Activated T-helper 2 cell treated with anti-CD3 and anti-CD28 coated beads, Interferon-gamma antibody, Interleukin-2, Interleukin-4, amounts not matched to agents 10 μg/mL and 5 μg/mL and 100 μg/mL, durations not matched to agents 14 hours and 24 hours and 36 hours (primary cell): ENCODE data around the gene IGF2BP1. TPM values are rescaled to one million over a fixed set of nuclear protein-coding genes. Genes with fewer than 3 reads are reported as not detected.

Experiments used
- DNase-seq: peaks from one replicate; pipeline ENCODE4 v3.0.0; 2021; ENCODE audit warnings: low spot score
- H3K27ac Mint-ChIP-seq: one replicate; pipeline ENCODE4 v1.8.0; 2021; ENCODE audit warnings: mixed read lengths
- H3K27me3 Mint-ChIP-seq: one replicate; pipeline ENCODE4 v1.8.0; 2021; ENCODE audit warnings: low read depth, mixed read lengths
- H3K36me3 Mint-ChIP-seq: one replicate; pipeline ENCODE4 v1.8.0; 2021; ENCODE audit warnings: low read depth, mixed read lengths
- H3K4me1 Mint-ChIP-seq: one replicate; pipeline ENCODE4 v1.8.0; 2021; ENCODE audit warnings: low read depth, mixed read lengths
- H3K4me3 Mint-ChIP-seq: one replicate; pipeline ENCODE4 v1.8.0; 2021; ENCODE audit warnings: low read depth, mild to moderate bottlenecking, moderate library complexity, mixed read lengths
- H3K9me3 Mint-ChIP-seq: one replicate; pipeline ENCODE4 v1.8.0; 2021; ENCODE audit warnings: mixed read lengths
- intact Hi-C: fragments of 100-400 bp; cut with micrococcal nuclease; formaldehyde crosslinking; loops from one replicate; pipeline ENCODE4 v1.15.1; 2023
- total RNA-seq: library from RNA; stranded (reverse); gene quantifications from 2 replicates; pipeline ENCODE4 v1.2.3, GENCODE V29; 2022

Gene IGF2BP1
- total RNA-seq, 1 donor from 2014 or later: 0.32 TPM

DNA sequence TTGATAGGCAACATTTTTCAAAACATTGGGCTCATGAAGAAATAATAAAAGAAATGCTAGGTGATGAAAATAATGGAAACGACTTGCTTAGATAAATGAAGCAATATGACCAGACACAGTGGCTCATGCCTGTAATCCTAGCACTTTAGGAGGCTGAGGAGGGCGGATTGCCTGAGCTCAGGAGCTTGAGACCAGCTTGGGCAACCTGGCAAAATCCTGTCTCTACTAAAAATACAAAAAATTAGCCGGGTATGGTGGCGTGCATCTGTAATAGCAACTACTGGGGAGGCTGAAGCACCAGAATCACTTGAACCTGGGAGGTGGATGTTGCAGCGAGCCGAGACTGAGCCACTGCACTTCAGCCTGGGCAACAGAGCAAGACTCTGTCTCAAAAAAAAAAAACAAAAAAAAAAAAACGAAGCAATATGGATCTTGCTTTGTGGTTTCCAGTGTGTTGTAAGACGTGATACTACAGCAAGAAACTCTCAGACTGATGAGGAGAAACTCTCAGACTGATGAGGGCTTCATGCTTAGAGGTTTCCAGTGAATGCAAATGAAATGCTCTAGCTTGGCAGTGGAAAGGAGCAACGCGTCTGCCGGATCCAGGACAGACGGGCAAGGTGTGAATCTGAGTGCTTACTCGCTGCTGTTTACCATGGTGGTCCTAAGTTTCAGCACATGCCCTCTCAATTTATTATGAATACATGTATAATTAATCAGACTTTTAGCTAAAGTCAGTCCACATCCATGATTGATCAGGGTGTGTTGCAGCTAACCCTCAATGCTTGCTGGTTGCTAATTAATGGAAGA, 11.5 kb upstream of the IGF2BP1 start:
- DNase-seq: no peak
- no peak overlapping the region for H3K4me3 Mint-ChIP-seq
- peaks cover 17% of the 10 kb centered on the region for H3K27me3 Mint-ChIP-seq
- H3K27ac Mint-ChIP-seq: no peak overlapping the region
- no peaks in the 10 kb centered on the region for H3K36me3 Mint-ChIP-seq
- H3K9me3 Mint-ChIP-seq: peaks cover 4% of the 10 kb centered on the region
- intact Hi-C loops: no loop called here
- H3K4me1 Mint-ChIP-seq: no peaks in the 10 kb centered on the region

DNA sequence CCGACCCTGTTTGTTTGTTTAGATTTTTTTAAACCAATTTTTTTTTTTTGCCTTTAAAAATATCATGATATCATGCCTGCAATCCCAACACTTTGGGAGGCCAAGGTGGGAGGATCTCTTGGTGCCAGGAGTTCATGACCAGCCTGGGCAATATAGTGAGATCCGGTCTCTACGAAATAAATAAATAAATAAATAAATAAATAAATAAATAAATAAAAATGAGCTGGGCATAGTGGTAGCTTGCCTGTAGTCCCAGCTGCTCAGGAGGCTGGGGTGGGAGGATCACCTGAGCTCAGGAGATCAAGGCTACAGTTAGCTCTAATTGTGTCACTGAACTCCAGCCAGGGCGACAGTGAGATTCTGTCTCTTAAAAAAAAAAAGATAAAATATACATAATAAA, 8.1 kb upstream of the IGF2BP1 start:
- intact Hi-C loops: no loop called here
- no peaks in the 10 kb centered on the region for H3K4me1 Mint-ChIP-seq
- no peak overlapping the region for H3K4me3 Mint-ChIP-seq
- H3K36me3 Mint-ChIP-seq: no peaks in the 10 kb centered on the region
- peaks cover 39% of the 10 kb centered on the region for H3K27me3 Mint-ChIP-seq
- DNase-seq: no peak
- no peak overlapping the region for H3K27ac Mint-ChIP-seq
- H3K9me3 Mint-ChIP-seq: no peaks in the 10 kb centered on the region

DNA sequence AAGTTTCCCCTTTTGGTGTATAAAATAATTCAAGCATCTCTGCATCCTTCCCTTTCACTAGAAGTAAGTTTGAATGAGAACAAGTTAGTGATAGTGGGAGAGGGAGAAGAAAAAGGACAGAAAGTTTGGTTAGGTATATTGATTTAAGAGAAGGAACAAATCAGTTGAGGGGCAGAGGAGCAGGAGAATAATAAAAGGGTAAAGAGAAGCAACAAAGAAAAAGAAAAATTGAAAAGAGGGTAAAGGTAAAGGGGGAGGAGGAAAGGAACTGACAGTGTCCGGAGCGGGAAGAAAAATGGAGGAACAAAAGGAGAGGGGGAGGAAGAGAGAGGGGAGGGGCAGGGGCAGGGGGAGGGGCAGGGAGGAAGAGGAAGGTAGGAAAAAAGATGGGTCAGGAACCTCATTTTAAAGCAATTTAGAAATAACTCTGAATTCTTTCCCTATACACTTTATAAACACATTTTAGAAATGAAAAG, 6.3 kb upstream of the IGF2BP1 start:
- DNase-seq: no peak
- intact Hi-C loops: no loop called here
- Mint-ChIP-seq H3K9me3 (no peaks in the 10 kb centered on the region), H3K4me1 (peaks cover 3% of the 10 kb centered on the region), H3K4me3 (no peak overlapping the region), H3K36me3 (no peaks in the 10 kb centered on the region), H3K27ac (no peak overlapping the region), H3K27me3 (peaks cover 52% of the 10 kb centered on the region)

GRCh38 chr17:48992444-48992843, 4.7 kb upstream of the IGF2BP1 start:
- DNase-seq: no peak
- Mint-ChIP-seq H3K4me3 (no peak overlapping the region), H3K36me3 (no peaks in the 10 kb centered on the region), H3K9me3 (no peaks in the 10 kb centered on the region), H3K27ac (no peak overlapping the region), H3K27me3 (peaks cover 63% of the 10 kb centered on the region), H3K4me1 (peaks cover 7% of the 10 kb centered on the region)
- intact Hi-C loops: no loop called here

GRCh38 chr17:48993305-48993704, 3.9 kb upstream of the IGF2BP1 start:
- peaks cover 7% of the 10 kb centered on the region for H3K4me1 Mint-ChIP-seq
- DNase-seq: no peak
- H3K9me3 Mint-ChIP-seq: no peaks in the 10 kb centered on the region
- H3K4me3 Mint-ChIP-seq: no peak overlapping the region
- H3K27me3 Mint-ChIP-seq: peaks cover 66% of the 10 kb centered on the region
- no peaks in the 10 kb centered on the region for H3K36me3 Mint-ChIP-seq
- H3K27ac Mint-ChIP-seq: no peak overlapping the region
- intact Hi-C loops: no loop called here

- intact Hi-C loops: no loop called here
- Mint-ChIP-seq H3K4me1 (peaks cover 9% of the 10 kb centered on the region), H3K27me3 (peaks cover 72% of the 10 kb centered on the region), H3K27ac (no peak overlapping the region), H3K9me3 (no peaks in the 10 kb centered on the region), H3K36me3 (no peaks in the 10 kb centered on the region), H3K4me3 (no peak overlapping the region)
- no peak for DNase-seq
These were observed 3.2 kb upstream of the IGF2BP1 start for GRCh38 chr17:48993951-48994350.

GRCh38 chr17:48994549-48995303, 2.5 kb upstream of the IGF2BP1 start:
- Mint-ChIP-seq H3K36me3 (no peaks in the 10 kb centered on the region), H3K9me3 (no peaks in the 10 kb centered on the region), H3K27ac (no peak overlapping the region), H3K27me3 (peaks cover 80% of the 10 kb centered on the region), H3K4me1 (peaks cover 9% of the 10 kb centered on the region), H3K4me3 (no peak overlapping the region)
- intact Hi-C loops: loop anchor here (5.0 kb wide), 4 partner anchors 242 to 503 kb away; partner anchors contain the start of genes HOXB7 and NGFR
- no peak for DNase-seq

DNA sequence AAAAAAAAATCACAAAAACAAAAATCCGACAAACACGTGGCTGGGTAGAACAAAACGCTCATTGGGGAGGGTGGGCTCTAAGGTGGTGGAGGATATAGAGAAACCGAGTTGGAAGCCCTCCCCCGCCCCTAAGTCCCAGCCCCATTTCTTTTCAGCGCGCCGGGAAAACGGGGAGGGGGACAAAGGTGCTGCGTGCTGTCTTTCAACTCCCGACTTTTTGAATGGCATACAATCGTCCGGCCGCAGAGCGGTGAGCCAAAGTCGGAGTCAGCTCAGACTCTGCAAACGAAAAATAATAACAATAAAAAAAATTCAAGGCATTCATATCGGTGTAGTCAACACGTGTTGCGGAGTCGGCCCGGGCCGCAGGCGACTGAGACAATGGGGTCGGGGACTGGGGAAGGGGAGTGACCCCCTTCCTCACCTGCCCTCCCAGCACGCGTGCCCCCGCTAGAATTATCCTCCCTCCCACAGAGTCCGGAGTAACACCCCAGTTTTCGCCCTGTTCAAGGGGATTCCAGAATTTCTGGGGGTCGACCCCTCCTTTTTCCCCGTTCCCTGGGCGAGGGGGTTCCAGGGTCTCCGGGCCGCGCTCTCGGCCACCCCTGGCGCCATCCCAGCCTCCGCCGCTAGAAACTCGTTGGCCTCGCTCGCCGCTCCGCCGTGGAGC, 1.7 kb upstream of the IGF2BP1 start:
- intact Hi-C loops: loop anchor here (5.0 kb wide), 4 partner anchors 243 to 502 kb away; partner anchors contain the start of genes HOXB7 and NGFR
- peaks cover 9% of the 10 kb centered on the region for H3K4me1 Mint-ChIP-seq

GRCh38 chr17:48995974-48996721, 1.0 kb upstream of the IGF2BP1 start:
- Mint-ChIP-seq H3K27ac (no peak overlapping the region), H3K4me1 (peaks cover 9% of the 10 kb centered on the region), H3K4me3 (peak overlapping the region; percentile 13), H3K36me3 (no peaks in the 10 kb centered on the region), H3K9me3 (no peaks in the 10 kb centered on the region), H3K27me3 (peaks cover 79% of the 10 kb centered on the region)
- intact Hi-C loops: loop anchor here (5.0 kb wide), 4 partner anchors 244 to 501 kb away; partner anchors contain the start of genes HOXB7 and NGFR
- DNase-seq: no peak

More for the DNA sequence above, 1.7 kb upstream of the IGF2BP1 start:
- Mint-ChIP-seq H3K27ac (no peak overlapping the region), H3K36me3 (no peaks in the 10 kb centered on the region), H3K9me3 (no peaks in the 10 kb centered on the region), H3K4me3 (no peak overlapping the region), H3K27me3 (peaks cover 80% of the 10 kb centered on the region)
- DNase-seq: no peak

- Mint-ChIP-seq H3K36me3 (no peaks in the 10 kb centered on the region), H3K27me3 (peaks cover 82% of the 10 kb centered on the region), H3K9me3 (no peaks in the 10 kb centered on the region), H3K4me1 (peaks cover 9% of the 10 kb centered on the region), H3K4me3 (peak overlapping the region; percentile 15), H3K27ac (peak overlapping the region; percentile 39)
- DNase-seq: no peak
- intact Hi-C loops: loop anchor here (5.0 kb wide), 4 partner anchors 244 to 501 kb away; partner anchors contain the start of genes HOXB7 and NGFR
These were observed 473 bp upstream of the IGF2BP1 start for GRCh38 chr17:48996722-48997102.

DNA sequence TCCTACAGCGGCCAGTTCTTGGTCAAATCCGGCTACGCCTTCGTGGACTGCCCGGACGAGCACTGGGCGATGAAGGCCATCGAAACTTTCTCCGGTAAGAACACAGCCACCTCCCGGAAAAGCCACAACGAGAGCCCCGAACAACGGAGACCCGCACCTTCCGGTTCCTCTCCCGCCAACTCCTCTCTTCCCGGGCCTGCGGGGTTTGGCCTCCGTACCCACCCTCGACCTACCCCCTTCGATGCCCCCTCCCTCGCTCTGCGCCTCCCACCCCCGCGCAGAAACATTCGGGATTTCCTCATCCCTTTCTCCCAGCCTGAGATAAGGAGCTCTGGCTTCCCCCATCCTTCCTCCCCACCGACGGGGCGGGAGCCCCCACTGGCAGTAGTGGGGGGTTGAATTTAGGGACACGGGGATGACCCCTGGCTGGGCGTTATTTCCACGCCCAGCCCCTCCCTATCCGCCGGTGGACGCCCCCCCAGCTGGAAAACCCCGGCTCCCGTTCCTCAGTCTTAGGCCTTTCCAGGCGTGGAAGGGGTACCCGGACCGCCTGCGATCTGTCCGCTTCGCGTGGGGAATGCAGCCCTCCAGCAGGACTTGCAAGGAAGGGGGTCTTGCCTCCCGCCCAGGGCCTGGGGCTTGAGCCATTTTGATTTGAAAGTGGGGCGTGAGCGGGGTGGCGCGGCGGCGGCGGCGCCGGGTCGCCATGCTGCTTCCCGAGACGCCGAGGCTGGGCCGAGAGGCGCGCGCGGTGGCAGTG, 822 bp downstream of the IGF2BP1 start:
- intact Hi-C loops: loop anchor here (5.0 kb wide), 4 partner anchors 246 to 499 kb away; partner anchors contain the start of genes HOXB7 and NGFR
- H3K27ac Mint-ChIP-seq: no peak overlapping the region
- peaks cover 80% of the 10 kb centered on the region for H3K27me3 Mint-ChIP-seq
- DNase-seq: no peak
- H3K4me1 Mint-ChIP-seq: peaks cover 9% of the 10 kb centered on the region
- H3K9me3 Mint-ChIP-seq: no peaks in the 10 kb centered on the region
- peak overlapping the region; percentile 30 for H3K4me3 Mint-ChIP-seq
- H3K36me3 Mint-ChIP-seq: no peaks in the 10 kb centered on the region
